H1 (cell line): Measurements from ENCODE around the gene CD244. TPM values are rescaled to one million over a fixed set of nuclear protein-coding genes. Genes with fewer than 3 reads are reported as not detected.

Experiments
- CTCF ChIA-PET: fragments of 300-600 bp; sonication (Branson Sonifier 250); formaldehyde crosslinking; loops from one replicate; lab custom pipeline; 2021; ENCODE audit not compliant: partially characterized antibody; lab: Charles Lee
- POLR2A ChIA-PET: fragments of 300-600 bp; sonication (Branson Sonifier 250); formaldehyde crosslinking; loops from one replicate; lab custom pipeline; 2021; ENCODE audit warnings: inconsistent platforms; ENCODE audit not compliant: partially characterized antibody; lab: Charles Lee
- DNase-seq, 2 experiments: peaks; one replicate each; pipeline versions ENCODE4 v3.0.0 to v3.0.0-alpha.2; 2010 to 2022; ENCODE audit warnings: low spot score in 2 of 2, low read depth in 1 of 2, mixed read lengths in 1 of 2
- FAIRE-seq: peaks from 2 replicates; lab custom pipeline; 2011; peaks lifted over from hg19 to GRCh38; lab: Jason Lieb, UNC
- H2AFZ ChIP-seq: 2 replicates; pipeline ENCODE4 v1.8.1; 2012; ENCODE audit warnings: low read length, inconsistent platforms
- H2AK5ac ChIP-seq: 2 replicates; pipeline ENCODE4 v1.6.1; 2013; ENCODE audit warnings: low read depth, low read length
- H2BK120ac ChIP-seq: replicated peaks from 2 replicates; pipeline ENCODE3; 2013; ENCODE audit warnings: low read depth, low read length, inconsistent platforms
- H2BK12ac ChIP-seq: 2 replicates; pipeline ENCODE4 v1.6.1; 2013; ENCODE audit warnings: low read depth, low read length
- H2BK15ac ChIP-seq: 2 replicates; pipeline ENCODE4 v1.6.1; 2013; ENCODE audit warnings: low read length
- H2BK20ac ChIP-seq: 2 replicates; pipeline ENCODE4 v1.6.1; 2013; ENCODE audit warnings: low read length
- H2BK5ac ChIP-seq: 2 replicates; pipeline ENCODE4 v1.6.1; 2013; ENCODE audit warnings: low read depth, low read length
- H3K14ac ChIP-seq: 2 replicates; pipeline ENCODE4 v1.6.1; 2013; ENCODE audit warnings: inconsistent platforms; ENCODE audit not compliant: insufficient read length
- H3K18ac ChIP-seq: 2 replicates; pipeline ENCODE4 v1.6.1; 2013; ENCODE audit warnings: low read length; ENCODE audit errors: extremely low read depth
- H3K23ac ChIP-seq: 2 replicates; pipeline ENCODE4 v1.6.1; 2013; ENCODE audit warnings: inconsistent platforms; ENCODE audit not compliant: insufficient read length
- H3K23me2 ChIP-seq: 2 replicates; pipeline ENCODE4 v1.6.1; 2013; ENCODE audit warnings: low read depth, low read length
- H3K27ac ChIP-seq: 2 replicates; pipeline ENCODE4 v1.6.1; 2011; ENCODE audit warnings: low read depth, low read length, inconsistent platforms
- H3K27me3 ChIP-seq, 4 experiments: replicated peaks in 1 of 4; 1 replicate in 1 of 4; 2 replicates in 3 of 4; pipeline versions ENCODE4 v1.6.1 to v1.8.1; 2011 to 2013; ENCODE audit warnings: low read length in 3 of 4, mild to moderate bottlenecking in 3 of 4, inconsistent platforms in 2 of 4, mixed read lengths in 2 of 4, moderate library complexity in 1 of 4; ENCODE audit not compliant: control insufficient read depth in 3 of 4, insufficient read depth in 3 of 4; ENCODE audit errors: extremely low read depth in 1 of 4
- H3K36me3 ChIP-seq, 4 experiments: 2 replicates each; pipeline versions ENCODE4 v1.6.1 to v1.8.1; 2011 to 2013; ENCODE audit warnings: mild to moderate bottlenecking in 4 of 4, low read length in 3 of 4, moderate library complexity in 2 of 4, control low read depth in 1 of 4, inconsistent platforms in 1 of 4; ENCODE audit not compliant: insufficient read depth in 4 of 4, control insufficient read depth in 2 of 4
- H3K4ac ChIP-seq: replicated peaks from 2 replicates; pipeline ENCODE3; 2013; ENCODE audit warnings: low read length, low read depth, mixed read lengths, inconsistent platforms; ENCODE audit not compliant: insufficient read length
- H3K4me1 ChIP-seq, 4 experiments: replicated peaks in 1 of 4; 1 replicate in 1 of 4; 2 replicates in 3 of 4; pipeline versions ENCODE4 v1.6.1 to v1.8.1; 2011 to 2013; ENCODE audit warnings: low read length in 3 of 4, inconsistent platforms in 2 of 4, mixed read lengths in 1 of 4; ENCODE audit not compliant: insufficient read depth in 4 of 4, control insufficient read depth in 3 of 4
- H3K4me2 ChIP-seq, 2 experiments: 2 replicates each; pipeline versions ENCODE4 v1.6.1 to v1.8.1; 2011 to 2013; ENCODE audit warnings: low read depth in 2 of 2, low read length in 2 of 2, control low read depth in 1 of 2, inconsistent platforms in 1 of 2, mild to moderate bottlenecking in 1 of 2; ENCODE audit not compliant: insufficient read depth in 1 of 2
- H3K4me3 ChIP-seq, 4 experiments: fragments of 200-600, 300-600 bp in 1 of 4; sonication (generic), shearing (Covaris generic), sonication (Bioruptor Twin) in 1 of 4; 2 replicates each; pipeline versions ENCODE4 v1.5.1 to v1.8.1; 2011 to 2016; ENCODE audit warnings: low read length in 4 of 4, low read depth in 3 of 4, control low read depth in 2 of 4, inconsistent platforms in 2 of 4, mild to moderate bottlenecking in 2 of 4, mixed read lengths in 1 of 4, moderate library complexity in 1 of 4; ENCODE audit not compliant: insufficient read depth in 2 of 4; ENCODE audit errors: extremely low read depth in 1 of 4
- H3K56ac ChIP-seq: replicated peaks from 2 replicates; pipeline ENCODE3; 2013; ENCODE audit warnings: low read depth, mild to moderate bottlenecking, mixed read lengths, low read length, inconsistent platforms; ENCODE audit not compliant: insufficient read length
- H3K79me1 ChIP-seq: 2 replicates; pipeline ENCODE4 v1.6.1; 2013; ENCODE audit warnings: low read depth, low read length, control low read depth
- H3K79me2 ChIP-seq, 2 experiments: 2 replicates each; pipeline versions ENCODE4 v1.6.1 to v1.8.1; 2012 to 2013; ENCODE audit warnings: low read length in 2 of 2, mild to moderate bottlenecking in 2 of 2, inconsistent platforms in 1 of 2; ENCODE audit not compliant: insufficient read depth in 2 of 2, control insufficient read depth in 1 of 2
- H3K9ac ChIP-seq, 4 experiments: replicated peaks in 1 of 4; 1 replicate in 1 of 4; 2 replicates in 3 of 4; pipeline versions ENCODE4 v1.6.1 to v1.8.1; 2011 to 2013; ENCODE audit warnings: low read depth in 3 of 4, low read length in 3 of 4, control low read depth in 2 of 4, mild to moderate bottlenecking in 2 of 4, moderate library complexity in 2 of 4, inconsistent platforms in 1 of 4; ENCODE audit errors: extremely low read depth in 1 of 4
- H3K9me3 ChIP-seq, 2 experiments: 2 replicates each; pipeline versions ENCODE4 v1.6.1 to v1.8.1; 2012 to 2013; ENCODE audit warnings: mild to moderate bottlenecking in 2 of 2, moderate library complexity in 2 of 2, control low read depth in 1 of 2, inconsistent platforms in 1 of 2, low read depth in 1 of 2, low read length in 1 of 2, mixed read lengths in 1 of 2; ENCODE audit not compliant: insufficient read depth in 2 of 2
- H4K20me1 ChIP-seq, 2 experiments: replicated peaks in 1 of 2; 2 replicates each; pipeline versions ENCODE3 to v1.8.1; 2011 to 2013; ENCODE audit warnings: inconsistent platforms in 2 of 2, low read length in 2 of 2, mild to moderate bottlenecking in 1 of 2; ENCODE audit not compliant: insufficient read depth in 2 of 2, control insufficient read depth in 1 of 2
- H4K5ac ChIP-seq: 2 replicates; pipeline ENCODE4 v1.6.1; 2013; ENCODE audit warnings: low read length, low read depth, mixed read lengths, inconsistent platforms; ENCODE audit not compliant: insufficient read length
- H4K8ac ChIP-seq: 2 replicates; pipeline ENCODE4 v1.8.0; 2013; ENCODE audit warnings: mild to moderate bottlenecking, moderate library complexity, low read length, inconsistent platforms; ENCODE audit not compliant: insufficient read depth; ENCODE audit errors: extremely low read depth
- H4K91ac ChIP-seq: replicated peaks from 2 replicates; pipeline ENCODE3; 2013; ENCODE audit warnings: low read length, mixed read lengths, inconsistent platforms; ENCODE audit not compliant: insufficient read length
- CTCF ChIP-seq, 3 experiments: IDR thresholded peaks; 1 replicate in 2 of 3; 2 replicates in 1 of 3; pipeline versions ENCODE4 v1.5.1 to v1.6.1; 2011; ENCODE audit warnings: low read length in 3 of 3, mild to moderate bottlenecking in 3 of 3, inconsistent platforms in 2 of 3, low read depth in 1 of 3, moderate library complexity in 1 of 3; ENCODE audit not compliant: insufficient read depth in 1 of 3; ENCODE audit errors: control extremely low read depth in 1 of 3
- GABPA ChIP-seq: IDR thresholded peaks from 2 replicates; pipeline ENCODE4 v1.6.1; 2011; ENCODE audit warnings: mild to moderate bottlenecking, low read length, moderate library complexity, borderline replicate concordance; ENCODE audit not compliant: insufficient read depth
- RAD21 ChIP-seq, 2 experiments: IDR thresholded peaks in 1 of 2; conservative IDR thresholded peaks in 1 of 2; 2 replicates each; pipeline ENCODE4 v1.6.1; 2011; ENCODE audit warnings: low read depth in 2 of 2, low read length in 2 of 2, improper control_type of control experiment in 1 of 2, inconsistent platforms in 1 of 2, mild to moderate bottlenecking in 1 of 2, moderate library complexity in 1 of 2
- WGBS, 2 experiments: shearing (Covaris generic) in 1 of 2; methylation state at CpG; one replicate each; pipeline versions ENCODE4 v1.1.6 to v1.1.7; 2013 to 2015; ENCODE audit warnings: low lambda C conversion rate in 2 of 2, mixed read lengths in 2 of 2, inconsistent platforms in 1 of 2, low coverage in 1 of 2, missing lambda C conversion rate in 1 of 2; ENCODE audit not compliant: insufficient replicate concordance in 2 of 2, insufficient coverage in 1 of 2, insufficient read length in 1 of 2; ENCODE audit errors: extremely low coverage in 1 of 2, missing lambda C conversion rate in 1 of 2; 5-methylcytosine and 5-hydroxymethylcytosine counted together
- polyA plus RNA-seq, 7 experiments: library from polyadenylated mRNA; depleted of rRNA in 3 of 7; stranded (reverse) in 5 of 7; unstranded in 2 of 7; fragments of >200 nt in 5 of 7; fragments of 200-250 nt in 2 of 7; gene quantifications; 1 replicate in 5 of 7; 2 replicates in 1 of 7; 4 replicates in 1 of 7; pipeline versions ENCODE4 v1.2.1 to v1.2.3, GENCODE V29; 2011 to 2013; ENCODE audit warnings: missing spikeins in 2 of 7, mixed read lengths in 2 of 7
- total RNA-seq: library from RNA; stranded (reverse); fragmentation: NEBNext Ultra II Directional; extraction: Animal tissue kit (Norgen Biotek cat#: 25700); gene quantifications from 2 replicates; pipeline ENCODE4 v1.2.1, GENCODE V29; 2021

The CD244 gene
- total and polyA plus RNA-seq, 2 of the 8 experiments (the other 6 are each of a cell fraction or from before 2014, with no cell fraction given) = not detected

GRCh38 chr1:160834945-160835565 is 27.6 kb downstream of the CD244 start:
- Histone ChIP-seq H3K9ac (no peak overlapping the region), H3K27ac (no peak overlapping the region), H3K4me3 (no peak overlapping the region), H4K5ac (no peak overlapping the region), H3K4me1 (peaks cover 0 to 3% (median 0%) of the 10 kb centered on the region in 4 experiments; a peak in 2 of 7 replicates), H3K9me3 (no peaks in the 10 kb centered on the region), H2BK120ac (no peak overlapping the region), H2BK15ac (no peak overlapping the region), H2BK20ac (no peak overlapping the region), H2AK5ac (no peak overlapping the region), H2AFZ (no peak overlapping the region), H3K14ac (no peak overlapping the region), H3K79me1 (no peaks in the 10 kb centered on the region), H3K56ac (no peak overlapping the region), H3K23me2 (no peaks in the 10 kb centered on the region), H3K36me3 (no peaks in the 10 kb centered on the region), H2BK5ac (no peak overlapping the region), H2BK12ac (no peak overlapping the region), H3K4me2 (no peak overlapping the region), H4K91ac (no peak overlapping the region), H3K23ac (no peak overlapping the region), H3K4ac (no peak overlapping the region), H4K8ac (no peak overlapping the region), H4K20me1 (no peaks in the 10 kb centered on the region), H3K27me3 (no peaks in the 10 kb centered on the region)
- 81% methylated on average over 3 of the region's 3 CpGs; no CpG with 5 or more reads in 1 of the 2 experiments for WGBS, 2 experiments
- ChIA-PET POLR2A (interaction anchor here (1.0 kb wide), 1 partner anchor 117 kb away, joined by 3 read pairs; no protein-coding TSS in a partner anchor), CTCF (interaction anchor here (0.6 to 13.0 kb wide), 54 partner anchors 8 to 308 kb away, joined by 3 to 219 read pairs (median 4); partner anchors contain the start of genes CD244, ITLN1, ITLN2 and LY9)
- no peak for DNase-seq
- peak; percentile 68 for FAIRE-seq
- TF ChIP-seq CTCF (IDR thresholded peaks at IDR 0.05; ENCODE audit: control extremely low read depth in 1 of 3, insufficient read depth in 1 of 3, low read depth in 1 of 3, low read length in 3 of 3) = peak in 2 of 3 experiments; percentile 58 to 68; a peak in 3 of 4 replicates
- TF ChIP-seq GABPA = no peak
- peak; percentile 81 to 86 for TF ChIP-seq RAD21 (IDR thresholded peaks at IDR 0.05 in 1 of 2, conservative IDR thresholded peaks at IDR 0.05 in 1 of 2; ENCODE audit: low read depth in 2 of 2, low read length in 2 of 2)
- TF ChIP-seq, all 59 proteins: peak for 2
- no peaks in the 10 kb centered on the region for H3K79me2 ChIP-seq
- no peak overlapping the region for H3K18ac ChIP-seq
